Nephron (organoid): Measurements from ENCODE around the gene RFX2.

Experiments
- H3K27ac Mint-ChIP-seq, 3 experiments: 2 replicates each; pipeline ENCODE4 v1.8.0; 2020; ENCODE audit warnings: mixed read lengths in 3 of 3, mild to moderate bottlenecking in 2 of 3, moderate library complexity in 1 of 3
- H3K27me3 Mint-ChIP-seq: 2 replicates; pipeline ENCODE4 v1.8.0; 2021; ENCODE audit warnings: low read depth, mild to moderate bottlenecking, moderate library complexity, mixed read lengths
- H3K36me3 Mint-ChIP-seq: 2 replicates; pipeline ENCODE4 v1.8.0; 2020; ENCODE audit warnings: low read depth, mixed read lengths
- H3K4me1 Mint-ChIP-seq: 2 replicates; pipeline ENCODE4 v1.8.0; 2020; ENCODE audit warnings: mixed read lengths
- H3K4me3 Mint-ChIP-seq, 3 experiments: 2 replicates each; pipeline ENCODE4 v1.8.0; 2020; ENCODE audit warnings: mild to moderate bottlenecking in 3 of 3, mixed read lengths in 3 of 3, moderate library complexity in 2 of 3
- H3K9me3 Mint-ChIP-seq: 2 replicates; pipeline ENCODE4 v1.8.0; 2020; ENCODE audit warnings: mixed read lengths
- TF ChIP-seq, protein P1 (sequence below), 3 experiments: fragments of 200-600 bp; sonication (generic); IDR thresholded peaks; one replicate each; pipeline ENCODE4 v1.5.0; 2021; ENCODE audit warnings: antibody characterized with exemption in 3 of 3; ENCODE audit not compliant: unreplicated experiment in 3 of 3

RFX2 gene

DNA sequence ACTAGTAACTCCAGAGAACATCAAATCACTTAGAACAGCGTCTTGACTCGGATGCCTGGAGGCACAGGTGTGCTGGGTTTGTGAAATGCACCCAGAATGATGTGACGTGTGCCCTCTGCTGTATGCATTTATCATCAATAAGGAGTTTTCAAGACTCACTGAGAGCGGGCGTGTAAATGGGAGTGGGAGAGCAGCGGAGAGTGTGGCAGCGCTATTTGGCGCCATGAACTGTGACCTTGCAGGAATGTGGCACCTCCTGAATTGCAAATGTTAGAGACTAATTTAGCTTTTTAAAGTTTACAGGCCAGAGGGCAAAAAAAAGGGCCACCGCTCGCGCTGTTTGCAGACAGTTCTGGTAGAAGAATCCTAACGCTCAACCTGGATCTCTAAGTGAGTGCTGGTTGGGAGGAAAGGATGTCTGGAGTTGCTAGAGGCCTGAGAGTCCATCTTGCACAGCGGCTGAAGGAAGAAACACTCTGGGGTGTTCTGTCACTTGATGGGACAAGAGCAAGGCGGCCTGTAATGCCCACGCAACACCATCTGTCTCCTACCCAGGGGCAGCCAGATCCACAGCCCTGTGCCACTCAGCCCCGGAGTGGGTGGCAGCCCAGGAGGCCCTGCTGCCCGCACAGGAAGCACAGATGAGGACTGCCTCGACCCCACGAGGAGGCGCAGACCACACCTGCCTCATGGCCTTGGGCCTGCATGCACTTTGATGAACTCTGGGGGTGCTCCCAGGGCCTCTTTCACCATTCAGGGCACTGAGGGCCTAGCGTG is 152.0 kb downstream of the RFX2 start:
- Mint-ChIP-seq H3K36me3 (no peaks in the 10 kb centered on the region), H3K27me3 (peaks cover 4% of the 10 kb centered on the region), H3K4me1 (peaks cover 77% of the 10 kb centered on the region), H3K4me3 (no peak overlapping the region), H3K9me3 (no peaks in the 10 kb centered on the region), H3K27ac (peak overlapping the region; percentile 63 to 82 (median 80))
- TF ChIP-seq, protein P1, sequence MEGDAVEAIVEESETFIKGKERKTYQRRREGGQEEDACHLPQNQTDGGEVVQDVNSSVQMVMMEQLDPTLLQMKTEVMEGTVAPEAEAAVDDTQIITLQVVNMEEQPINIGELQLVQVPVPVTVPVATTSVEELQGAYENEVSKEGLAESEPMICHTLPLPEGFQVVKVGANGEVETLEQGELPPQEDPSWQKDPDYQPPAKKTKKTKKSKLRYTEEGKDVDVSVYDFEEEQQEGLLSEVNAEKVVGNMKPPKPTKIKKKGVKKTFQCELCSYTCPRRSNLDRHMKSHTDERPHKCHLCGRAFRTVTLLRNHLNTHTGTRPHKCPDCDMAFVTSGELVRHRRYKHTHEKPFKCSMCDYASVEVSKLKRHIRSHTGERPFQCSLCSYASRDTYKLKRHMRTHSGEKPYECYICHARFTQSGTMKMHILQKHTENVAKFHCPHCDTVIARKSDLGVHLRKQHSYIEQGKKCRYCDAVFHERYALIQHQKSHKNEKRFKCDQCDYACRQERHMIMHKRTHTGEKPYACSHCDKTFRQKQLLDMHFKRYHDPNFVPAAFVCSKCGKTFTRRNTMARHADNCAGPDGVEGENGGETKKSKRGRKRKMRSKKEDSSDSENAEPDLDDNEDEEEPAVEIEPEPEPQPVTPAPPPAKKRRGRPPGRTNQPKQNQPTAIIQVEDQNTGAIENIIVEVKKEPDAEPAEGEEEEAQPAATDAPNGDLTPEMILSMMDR (IDR thresholded peaks at IDR 0.05; ENCODE audit: unreplicated experiment in 3 of 3), result no peak

DNA sequence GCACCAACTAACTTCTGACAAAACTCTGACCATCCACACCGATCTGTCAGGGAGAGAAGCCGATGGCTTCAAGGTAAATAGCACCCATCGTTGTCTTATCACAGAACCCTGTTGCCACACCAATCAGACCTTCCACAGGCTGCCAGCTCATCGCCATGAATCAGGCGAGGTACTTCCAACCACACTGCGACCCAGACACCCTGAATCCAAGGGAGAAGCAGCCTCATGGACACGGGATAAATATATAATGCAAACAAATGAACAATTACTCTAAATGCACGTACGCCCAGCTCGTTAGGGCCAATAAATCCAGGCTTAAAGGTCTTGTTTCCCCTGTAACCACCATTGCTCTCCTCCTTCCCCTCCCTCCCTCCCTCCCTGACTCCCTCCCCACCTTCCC is 153.1 kb downstream of the RFX2 start:
- H3K4me1 Mint-ChIP-seq, result peaks cover 78% of the 10 kb centered on the region
- H3K27me3 Mint-ChIP-seq, result peaks cover 4% of the 10 kb centered on the region
- H3K36me3 Mint-ChIP-seq, result no peaks in the 10 kb centered on the region
- TF ChIP-seq, protein P1 (IDR thresholded peaks at IDR 0.05; ENCODE audit: unreplicated experiment in 3 of 3), result no peak
- H3K4me3 Mint-ChIP-seq, result no peak overlapping the region
- H3K27ac Mint-ChIP-seq, result peak overlapping the region; percentile 60 to 82 (median 63)
- H3K9me3 Mint-ChIP-seq, result no peaks in the 10 kb centered on the region

DNA sequence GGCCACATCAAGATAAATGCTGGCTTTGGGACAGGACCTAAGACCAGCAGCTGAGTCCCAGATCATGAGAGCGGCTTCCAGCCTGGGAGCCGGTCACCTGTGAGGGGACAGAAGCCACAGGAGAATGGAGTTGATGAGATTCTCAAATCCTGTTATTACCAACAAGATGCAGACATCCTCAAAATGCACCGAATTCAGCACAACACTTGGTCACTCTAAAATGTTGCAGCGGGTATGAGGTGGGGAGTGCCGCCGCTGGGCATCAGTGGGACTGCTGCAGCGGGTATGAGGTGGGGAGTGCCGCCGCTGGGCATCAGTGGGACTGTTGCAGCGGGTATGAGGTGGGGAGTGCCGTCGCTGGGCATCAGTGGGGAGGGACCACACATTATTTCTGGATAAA is 153.6 kb downstream of the RFX2 start:
- peak overlapping the region in 2 of 3 experiments; percentile 63 to 82 for H3K27ac Mint-ChIP-seq
- H3K36me3 Mint-ChIP-seq, result no peaks in the 10 kb centered on the region
- H3K4me3 Mint-ChIP-seq, result no peak overlapping the region
- peaks cover 4% of the 10 kb centered on the region for H3K27me3 Mint-ChIP-seq
- H3K9me3 Mint-ChIP-seq, result no peaks in the 10 kb centered on the region
- peaks cover 78% of the 10 kb centered on the region for H3K4me1 Mint-ChIP-seq
- TF ChIP-seq, protein P1 (IDR thresholded peaks at IDR 0.05; ENCODE audit: unreplicated experiment in 3 of 3), result no peak

DNA sequence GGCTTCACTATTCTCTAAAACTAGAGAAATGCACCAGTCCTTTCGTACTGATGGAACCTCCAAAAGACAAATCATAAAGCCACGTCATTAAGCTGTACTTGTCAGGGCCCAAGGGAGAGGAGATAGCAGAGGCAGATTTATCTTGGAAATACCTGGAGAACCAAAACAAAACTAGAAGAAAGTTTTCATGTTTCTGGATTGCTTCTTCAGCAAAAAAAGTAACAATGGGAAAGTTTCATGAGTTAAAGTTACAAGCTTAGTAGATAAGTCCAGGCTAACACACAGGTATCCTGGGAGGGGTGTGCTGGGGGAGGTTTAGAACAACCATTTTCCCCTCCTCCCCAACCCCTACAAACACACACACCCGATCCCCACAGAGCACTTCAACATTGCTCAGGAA is 154.0 kb downstream of the RFX2 start:
- H3K4me3 Mint-ChIP-seq, result no peak overlapping the region
- no peaks in the 10 kb centered on the region for H3K9me3 Mint-ChIP-seq
- TF ChIP-seq, protein P1 (IDR thresholded peaks at IDR 0.05; ENCODE audit: unreplicated experiment in 3 of 3), result no peak
- peak overlapping the region in 2 of 3 experiments; percentile 63 to 82 for H3K27ac Mint-ChIP-seq
- no peaks in the 10 kb centered on the region for H3K36me3 Mint-ChIP-seq
- peaks cover 81% of the 10 kb centered on the region for H3K4me1 Mint-ChIP-seq
- peaks cover 4% of the 10 kb centered on the region for H3K27me3 Mint-ChIP-seq

DNA sequence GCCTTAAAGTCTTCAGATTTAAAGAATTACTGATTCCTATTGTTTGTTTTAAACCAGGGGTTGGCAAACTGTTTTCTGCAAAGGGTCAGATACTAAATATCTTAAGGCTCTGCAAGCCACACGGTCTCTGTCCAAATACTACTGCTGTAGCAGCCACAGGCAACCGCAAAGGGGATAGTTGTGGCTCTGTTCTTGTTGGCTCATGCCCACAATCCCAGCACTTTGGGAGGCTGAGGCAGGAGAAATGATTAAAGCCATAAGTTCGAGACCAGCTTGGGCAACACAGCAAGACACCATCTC is 154.7 kb downstream of the RFX2 start:
- Mint-ChIP-seq H3K4me3 (no peak overlapping the region), H3K4me1 (peaks cover 82% of the 10 kb centered on the region), H3K9me3 (no peaks in the 10 kb centered on the region), H3K27me3 (peaks cover 4% of the 10 kb centered on the region), H3K27ac (peak overlapping the region; percentile 70 to 84 (median 77)), H3K36me3 (no peaks in the 10 kb centered on the region)
- TF ChIP-seq, protein P1 (IDR thresholded peaks at IDR 0.05; ENCODE audit: unreplicated experiment in 3 of 3), result no peak

DNA sequence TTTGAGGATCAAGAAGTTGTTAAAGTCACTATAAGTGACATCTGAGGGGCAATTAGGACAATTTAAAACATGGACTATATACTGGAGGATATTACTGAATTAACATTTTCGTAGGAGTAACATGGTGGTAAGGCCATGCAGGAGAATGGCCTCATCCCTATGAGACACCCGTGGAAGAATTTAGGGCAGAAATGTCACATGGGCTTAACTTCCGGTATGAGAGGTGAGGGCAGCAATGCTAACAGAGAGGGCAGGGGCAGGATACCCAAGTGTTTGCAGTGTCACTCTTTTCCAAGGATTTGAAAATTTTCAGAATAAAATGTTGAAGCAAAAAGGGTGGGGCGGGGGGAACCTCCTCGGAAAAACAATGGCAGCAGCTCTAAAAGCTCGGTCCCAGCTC is 156.0 kb downstream of the RFX2 start:
- H3K36me3 Mint-ChIP-seq, result peaks cover 4% of the 10 kb centered on the region
- H3K27me3 Mint-ChIP-seq, result peaks cover 4% of the 10 kb centered on the region
- H3K27ac Mint-ChIP-seq, result peak overlapping the region; percentile 77 to 89 (median 84)
- H3K9me3 Mint-ChIP-seq, result no peaks in the 10 kb centered on the region
- H3K4me3 Mint-ChIP-seq, result peak overlapping the region; percentile 6 to 43 (median 31)
- peaks cover 86% of the 10 kb centered on the region for H3K4me1 Mint-ChIP-seq
- TF ChIP-seq, protein P1 (IDR thresholded peaks at IDR 0.05; ENCODE audit: unreplicated experiment in 3 of 3), result no peak
